Hepatocyte (in vitro differentiated cells): ENCODE measurements around the gene DENND4C. TPM values are rescaled to one million over a fixed set of nuclear protein-coding genes. Genes with fewer than 3 reads are reported as not detected.
A peak's percentile ranks its signal among the peaks of the same experiment; 100 is the strongest.

Source experiments
- DNase-seq: peaks from one replicate; pipeline ENCODE4 v3.0.0-alpha.2; 2016; ENCODE audit warnings: low spot score
- H2AFZ ChIP-seq: fragments of 200-600 bp; sonication (generic); 2 replicates; pipeline ENCODE4 v1.6.0; 2016; ENCODE audit warnings: antibody characterized with exemption, mild to moderate bottlenecking
- H3K27ac ChIP-seq: fragments of 200-600 bp; sonication (generic); 2 replicates; pipeline ENCODE4 v1.5.1; 2016; ENCODE audit warnings: mild to moderate bottlenecking
- H3K27me3 ChIP-seq: fragments of 200-600 bp; sonication (generic); 2 replicates; pipeline ENCODE4 v1.6.1; 2016
- H3K36me3 ChIP-seq: fragments of 200-600 bp; sonication (generic); replicated peaks from 2 replicates; pipeline ENCODE4 v1.5.1; 2016; ENCODE audit warnings: low read depth; ENCODE audit not compliant: insufficient read depth
- H3K4me1 ChIP-seq: fragments of 200-600 bp; sonication (generic); 2 replicates; pipeline ENCODE4 v1.5.1; 2016; ENCODE audit warnings: mild to moderate bottlenecking, moderate library complexity; ENCODE audit not compliant: insufficient read depth
- H3K4me2 ChIP-seq: fragments of 200-600 bp; sonication (generic); 2 replicates; pipeline ENCODE4 v1.6.0; 2016
- H3K4me3 ChIP-seq: fragments of 200-600 bp; sonication (generic); 2 replicates; pipeline ENCODE4 v1.5.1; 2016; ENCODE audit warnings: mild to moderate bottlenecking
- H3K79me2 ChIP-seq: fragments of 200-600 bp; sonication (generic); 2 replicates; pipeline ENCODE4 v1.6.0; 2017; ENCODE audit warnings: mild to moderate bottlenecking
- H3K9me2 ChIP-seq: fragments of 200-600 bp; sonication (generic); replicated peaks from 2 replicates; pipeline ENCODE4 v1.6.0; 2017; ENCODE audit warnings: mild to moderate bottlenecking; ENCODE audit not compliant: insufficient read depth
- H3K9me3 ChIP-seq: fragments of 200-600 bp; sonication (generic); 2 replicates; pipeline ENCODE4 v1.5.1; 2016; ENCODE audit warnings: low read depth, mild to moderate bottlenecking
- H4K20me1 ChIP-seq: fragments of 200-600 bp; sonication (generic); 2 replicates; pipeline ENCODE4 v1.6.0; 2016; ENCODE audit warnings: mild to moderate bottlenecking; ENCODE audit not compliant: insufficient read depth, poor library complexity, severe bottlenecking
- EZH2 ChIP-seq: fragments of 200-600 bp; sonication (generic); IDR thresholded peaks from 2 replicates; pipeline ENCODE4 v1.6.1; 2016; ENCODE audit warnings: antibody characterized with exemption, mild to moderate bottlenecking, borderline replicate concordance
- EZH2phosphoT487 ChIP-seq: fragments of 200-600 bp; sonication (generic); IDR thresholded peaks from one replicate; pipeline ENCODE4 v1.6.1; 2018; ENCODE audit warnings: antibody characterized with exemption, mild to moderate bottlenecking, low read depth, moderate library complexity; ENCODE audit not compliant: unreplicated experiment, severe bottlenecking
- WGBS: methylation state at CpG from one replicate; pipeline ENCODE4 v1.1.6; 2016; ENCODE audit warnings: low lambda C conversion rate; ENCODE audit errors: missing lambda C conversion rate; 5-methylcytosine and 5-hydroxymethylcytosine counted together
- polyA plus RNA-seq: library from polyadenylated mRNA; unstranded; fragments of >200 nt; fragmentation: Nextera tagmentation; extraction: Ambion mirVana; gene quantifications from 2 replicates; pipeline ENCODE4 v1.2.1, GENCODE V29; 2016
- total RNA-seq: library from RNA; depleted of rRNA; stranded (reverse); fragments of >200 nt; gene quantifications from 2 replicates; pipeline ENCODE4 v1.2.3, GENCODE V29; 2014
- TF ChIP-seq, protein P1 (sequence below): fragments of 200-600 bp; sonication (generic); IDR thresholded peaks from 2 replicates; pipeline ENCODE4 v1.5.1; 2016; ENCODE audit warnings: antibody characterized with exemption, mild to moderate bottlenecking; ENCODE audit not compliant: poor library complexity

The DENND4C gene
- total and polyA plus RNA-seq, 2 experiments from 2014 or later = 14.9 to 82.6 TPM

DNA sequence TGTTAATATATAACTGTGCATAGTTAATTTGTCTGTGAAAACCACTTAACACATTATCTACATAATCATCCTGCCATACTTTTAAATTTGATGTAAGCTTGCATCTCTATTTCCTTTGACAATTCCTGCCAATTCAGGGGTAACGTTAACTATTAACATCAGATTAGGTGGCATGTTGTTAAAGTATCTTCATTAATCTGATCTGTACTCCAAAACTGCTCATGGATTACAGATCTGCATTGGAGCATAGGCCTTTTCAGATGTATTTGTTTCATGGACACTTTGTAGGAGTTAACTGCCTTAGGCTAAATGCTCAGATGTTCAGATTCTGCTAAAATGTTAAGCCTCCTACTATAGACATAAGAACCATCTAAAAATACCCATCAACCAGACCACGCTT, 146.4 kb downstream of the DENND4C start:
- H2AFZ ChIP-seq = no peak overlapping the region
- H3K79me2 ChIP-seq = peaks cover 26% of the 10 kb centered on the region
- TF ChIP-seq, protein P1, sequence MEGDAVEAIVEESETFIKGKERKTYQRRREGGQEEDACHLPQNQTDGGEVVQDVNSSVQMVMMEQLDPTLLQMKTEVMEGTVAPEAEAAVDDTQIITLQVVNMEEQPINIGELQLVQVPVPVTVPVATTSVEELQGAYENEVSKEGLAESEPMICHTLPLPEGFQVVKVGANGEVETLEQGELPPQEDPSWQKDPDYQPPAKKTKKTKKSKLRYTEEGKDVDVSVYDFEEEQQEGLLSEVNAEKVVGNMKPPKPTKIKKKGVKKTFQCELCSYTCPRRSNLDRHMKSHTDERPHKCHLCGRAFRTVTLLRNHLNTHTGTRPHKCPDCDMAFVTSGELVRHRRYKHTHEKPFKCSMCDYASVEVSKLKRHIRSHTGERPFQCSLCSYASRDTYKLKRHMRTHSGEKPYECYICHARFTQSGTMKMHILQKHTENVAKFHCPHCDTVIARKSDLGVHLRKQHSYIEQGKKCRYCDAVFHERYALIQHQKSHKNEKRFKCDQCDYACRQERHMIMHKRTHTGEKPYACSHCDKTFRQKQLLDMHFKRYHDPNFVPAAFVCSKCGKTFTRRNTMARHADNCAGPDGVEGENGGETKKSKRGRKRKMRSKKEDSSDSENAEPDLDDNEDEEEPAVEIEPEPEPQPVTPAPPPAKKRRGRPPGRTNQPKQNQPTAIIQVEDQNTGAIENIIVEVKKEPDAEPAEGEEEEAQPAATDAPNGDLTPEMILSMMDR = no peak
- no peak for TF ChIP-seq EZH2
- no peak for TF ChIP-seq EZH2phosphoT487
- H3K4me3 ChIP-seq = no peak overlapping the region
- peaks cover 34% of the 10 kb centered on the region for H4K20me1 ChIP-seq
- 79% methylated on average over 2 of the region's 2 CpGs for WGBS
- H3K36me3 ChIP-seq = no peaks in the 10 kb centered on the region
- H3K9me2 ChIP-seq = no peaks in the 10 kb centered on the region
- H3K4me2 ChIP-seq = peak overlapping the region; percentile 84
- H3K4me1 ChIP-seq = peaks cover 17% of the 10 kb centered on the region
- no peak overlapping the region for H3K27ac ChIP-seq
- no peaks in the 10 kb centered on the region for H3K9me3 ChIP-seq
- no peaks in the 10 kb centered on the region for H3K27me3 ChIP-seq
- no peak for DNase-seq

DNA sequence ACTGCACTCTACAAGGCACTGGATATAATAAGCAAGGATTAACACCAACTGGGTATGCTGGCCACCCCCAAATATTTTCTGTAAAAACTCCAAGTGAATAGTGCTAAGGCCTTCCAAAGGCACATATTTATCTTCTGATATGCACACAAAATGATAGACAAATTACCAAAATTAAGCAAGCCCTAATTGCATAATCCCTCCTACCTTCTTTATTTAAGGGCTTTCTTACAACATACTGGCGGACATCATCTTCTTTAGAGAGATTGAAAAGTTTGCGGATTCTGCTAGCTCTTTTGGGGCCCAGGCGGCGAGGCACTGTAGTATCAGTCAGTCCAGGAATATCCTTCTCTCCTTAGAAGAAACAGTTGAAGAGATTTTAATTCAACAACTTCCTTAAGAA, 147.7 kb downstream of the DENND4C start:
- H2AFZ ChIP-seq = no peak overlapping the region
- H3K79me2 ChIP-seq = peaks cover 26% of the 10 kb centered on the region
- no peak for DNase-seq
- TF ChIP-seq, protein P1 = no peak
- TF ChIP-seq EZH2 (no peak), EZH2phosphoT487 (no peak)
- peak overlapping the region; percentile 4 for H3K4me3 ChIP-seq
- H3K9me2 ChIP-seq = no peaks in the 10 kb centered on the region
- no peaks in the 10 kb centered on the region for H3K27me3 ChIP-seq
- 82% methylated on average over 4 of the region's 4 CpGs for WGBS
- no peaks in the 10 kb centered on the region for H3K9me3 ChIP-seq
- peak overlapping the region; percentile 96 for H3K27ac ChIP-seq
- peaks cover 34% of the 10 kb centered on the region for H4K20me1 ChIP-seq
- peak overlapping the region; percentile 84 for H3K4me2 ChIP-seq
- H3K36me3 ChIP-seq = no peaks in the 10 kb centered on the region
- H3K4me1 ChIP-seq = peaks cover 17% of the 10 kb centered on the region

DNA sequence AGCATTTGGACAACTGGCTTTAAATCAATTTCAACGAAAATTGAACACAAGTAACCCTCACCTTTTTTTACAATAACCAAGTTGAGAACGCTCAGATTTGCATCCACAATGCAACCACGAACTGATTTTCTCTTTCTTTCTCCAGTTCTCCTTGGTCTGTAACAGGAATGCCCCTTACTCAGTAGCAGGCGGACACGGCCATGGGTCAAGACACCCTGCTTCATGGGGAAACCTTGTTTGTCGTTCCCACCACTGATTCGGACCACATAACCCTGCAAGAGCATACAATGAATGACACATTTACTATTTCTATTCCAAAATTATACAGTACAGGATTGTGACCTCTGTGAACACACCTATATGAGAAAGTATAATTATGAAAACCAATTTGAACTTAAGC, 148.2 kb downstream of the DENND4C start:
- TF ChIP-seq EZH2phosphoT487 (no peak), EZH2 (no peak)
- TF ChIP-seq, protein P1 = no peak
- no peaks in the 10 kb centered on the region for H3K27me3 ChIP-seq
- peaks cover 34% of the 10 kb centered on the region for H4K20me1 ChIP-seq
- peak overlapping the region; percentile 84 for H3K4me2 ChIP-seq
- H3K36me3 ChIP-seq = no peaks in the 10 kb centered on the region
- peaks cover 26% of the 10 kb centered on the region for H3K79me2 ChIP-seq
- WGBS = 21% methylated on average over 7 of the region's 7 CpGs
- no peaks in the 10 kb centered on the region for H3K9me3 ChIP-seq
- DNase-seq = no peak
- no peaks in the 10 kb centered on the region for H3K9me2 ChIP-seq
- H2AFZ ChIP-seq = no peak overlapping the region
- peaks cover 17% of the 10 kb centered on the region for H3K4me1 ChIP-seq
- peak overlapping the region; percentile 96 for H3K27ac ChIP-seq
- H3K4me3 ChIP-seq = peak overlapping the region; percentile 91

DNA sequence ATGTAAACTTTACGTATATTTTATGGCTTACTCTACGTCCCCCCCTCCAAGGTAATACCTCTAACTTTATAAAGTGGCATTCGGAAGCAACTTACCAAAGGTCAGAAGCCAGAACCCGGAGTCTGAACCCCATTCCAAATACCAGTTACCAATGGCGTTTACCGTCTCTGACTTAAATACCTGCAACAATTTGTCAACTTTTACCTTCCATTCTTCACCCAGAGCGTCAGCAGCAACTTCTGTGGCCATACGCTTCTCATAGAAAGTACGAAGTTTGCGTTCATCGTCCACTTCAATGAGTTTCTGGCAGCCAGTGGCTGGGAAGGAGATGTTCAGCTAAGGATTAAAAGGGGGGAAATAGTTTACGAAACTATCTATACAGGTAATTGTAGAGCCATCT, 148.8 kb downstream of the DENND4C start:
- Histone ChIP-seq H3K9me2 (no peaks in the 10 kb centered on the region), H2AFZ (peak overlapping the region; percentile 60), H4K20me1 (peaks cover 34% of the 10 kb centered on the region), H3K9me3 (no peaks in the 10 kb centered on the region), H3K4me1 (peaks cover 17% of the 10 kb centered on the region), H3K36me3 (no peaks in the 10 kb centered on the region), H3K4me3 (peak overlapping the region; percentile 91), H3K79me2 (peaks cover 26% of the 10 kb centered on the region), H3K4me2 (peak overlapping the region; percentile 84), H3K27ac (peak overlapping the region; percentile 96), H3K27me3 (no peaks in the 10 kb centered on the region)
- WGBS = 2% methylated on average over 12 of the region's 12 CpGs
- TF ChIP-seq, protein P1 = no peak
- no peak for TF ChIP-seq EZH2
- TF ChIP-seq EZH2phosphoT487 = no peak
- DNase-seq = no peak
